GM18907 (cell line): ENCODE measurements around the gene DR1.

Experiments
- ATAC-seq: cut with Tn5 transposase; IDR thresholded peaks from one replicate; pipeline ENCODE4 v1.9.1; 2021; ENCODE audit warnings: mild to moderate bottlenecking, moderate library complexity; ENCODE audit not compliant: unreplicated experiment

Gene DR1

GRCh38 chr1:93345633-93346420 lies at the start of gene DR1:
Gene DR1 (plus strand): TSS chr1:93345907. CDS start chr1:93346646, 739 bp downstream.
- peak; percentile 79 for ATAC-seq

DNA sequence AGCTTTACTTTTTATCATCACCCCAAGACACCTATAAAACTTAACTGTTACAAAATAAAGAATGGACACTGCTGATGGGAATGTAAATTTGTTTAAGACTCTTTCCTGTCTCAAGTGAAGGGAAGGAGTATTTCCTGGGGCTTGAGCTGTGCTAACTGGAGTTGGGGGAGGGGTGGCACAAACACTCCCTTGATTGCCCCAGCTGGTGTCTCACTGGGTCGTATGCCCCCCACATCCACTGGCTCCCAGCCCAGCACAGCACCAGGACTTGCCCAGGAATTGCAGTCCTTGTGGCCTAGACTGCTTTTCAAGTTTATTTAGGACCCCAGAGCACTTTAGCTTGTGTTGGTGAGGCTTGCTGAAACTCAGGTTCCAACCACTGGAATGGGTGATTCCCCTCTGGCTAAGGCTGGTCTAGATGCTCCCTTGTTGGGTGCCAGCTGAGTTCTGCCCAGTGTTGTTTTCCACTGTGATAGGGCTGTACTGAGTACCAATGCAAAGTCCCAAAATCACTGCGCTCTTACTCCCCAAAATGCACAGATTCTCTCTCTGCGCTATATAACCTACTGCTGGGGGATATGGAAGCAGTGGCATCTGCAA lies 49.1 kb upstream of the DR1 start:
- ATAC-seq: no peak

GRCh38 chr1:93301131-93301530 lies 44.6 kb upstream of the DR1 start:
- no peak for ATAC-seq

DNA sequence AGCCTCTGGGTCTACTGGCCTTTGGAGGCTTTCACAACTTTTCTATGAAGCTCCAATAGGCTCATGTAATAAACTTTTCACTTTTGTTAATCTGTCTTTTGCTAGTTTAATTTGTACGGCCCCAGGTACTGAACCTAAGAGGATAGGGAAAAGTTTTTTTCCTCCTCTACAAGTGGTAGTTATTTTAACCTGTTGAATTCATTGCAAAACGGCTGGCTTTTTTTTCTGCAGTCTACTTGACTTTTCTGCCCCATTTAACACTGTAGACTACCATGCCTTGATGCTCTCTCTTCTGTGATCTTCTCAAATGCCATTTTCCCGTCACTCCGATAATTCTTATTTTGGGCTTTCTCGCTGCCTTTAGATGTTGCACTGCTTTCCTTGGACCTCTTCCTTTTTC lies 43.6 kb upstream of the DR1 start:
- ATAC-seq: no peak

- ATAC-seq: peak; percentile 46
Observed at GRCh38 chr1:93304716-93305138, 41.0 kb upstream of the DR1 start.

- ATAC-seq: no peak
Observed at GRCh38 chr1:93306920-93307319, 38.8 kb upstream of the DR1 start.

DNA sequence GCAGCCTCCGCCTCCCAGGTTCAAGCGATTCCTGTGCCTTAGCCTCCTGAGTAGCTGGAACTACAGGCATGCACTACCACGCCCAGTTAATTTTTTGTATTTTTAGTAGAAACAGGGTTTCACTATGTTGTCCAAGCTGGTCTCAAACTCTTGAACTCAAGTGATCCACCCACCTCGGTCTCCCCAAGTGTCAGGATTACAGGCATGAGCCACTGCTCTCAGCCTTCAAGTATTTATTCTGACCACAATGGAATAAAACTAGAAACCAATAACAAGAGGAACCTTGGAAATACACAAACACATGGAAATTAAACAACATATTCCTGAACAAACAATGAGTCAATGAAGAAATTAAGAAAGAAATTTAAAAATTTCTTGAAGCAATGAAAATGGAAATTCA lies 32.7 kb upstream of the DR1 start:
- ATAC-seq: no peak

DNA sequence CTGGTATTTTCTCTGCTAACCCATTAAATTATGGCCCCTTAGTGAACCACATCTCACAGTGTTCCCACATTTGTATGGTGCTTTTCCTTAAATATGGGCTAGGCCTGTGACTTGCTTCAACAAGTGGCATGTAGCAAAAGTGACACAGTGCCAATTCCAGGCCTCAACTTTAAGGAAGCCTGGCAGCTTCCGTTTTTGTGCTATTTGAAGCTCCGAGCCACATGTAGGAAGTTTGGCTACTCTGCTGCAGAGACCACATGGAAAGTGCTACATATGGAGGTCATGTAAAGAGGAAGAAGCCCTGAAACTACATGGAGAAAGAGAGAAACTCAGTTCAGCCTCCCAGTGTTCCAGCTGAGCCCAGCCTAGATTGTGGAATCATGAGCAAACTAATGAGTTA lies 28.5 kb upstream of the DR1 start:
- no peak for ATAC-seq

GRCh38 chr1:93317943-93318342 lies 27.8 kb upstream of the DR1 start:
- ATAC-seq: no peak

GRCh38 chr1:93321720-93322119 lies 24.0 kb upstream of the DR1 start:
- no peak for ATAC-seq

- no peak for ATAC-seq
Observed at GRCh38 chr1:93322349-93322748, 23.4 kb upstream of the DR1 start.

- ATAC-seq: no peak
Observed at GRCh38 chr1:93323185-93323820, 22.4 kb upstream of the DR1 start.

DNA sequence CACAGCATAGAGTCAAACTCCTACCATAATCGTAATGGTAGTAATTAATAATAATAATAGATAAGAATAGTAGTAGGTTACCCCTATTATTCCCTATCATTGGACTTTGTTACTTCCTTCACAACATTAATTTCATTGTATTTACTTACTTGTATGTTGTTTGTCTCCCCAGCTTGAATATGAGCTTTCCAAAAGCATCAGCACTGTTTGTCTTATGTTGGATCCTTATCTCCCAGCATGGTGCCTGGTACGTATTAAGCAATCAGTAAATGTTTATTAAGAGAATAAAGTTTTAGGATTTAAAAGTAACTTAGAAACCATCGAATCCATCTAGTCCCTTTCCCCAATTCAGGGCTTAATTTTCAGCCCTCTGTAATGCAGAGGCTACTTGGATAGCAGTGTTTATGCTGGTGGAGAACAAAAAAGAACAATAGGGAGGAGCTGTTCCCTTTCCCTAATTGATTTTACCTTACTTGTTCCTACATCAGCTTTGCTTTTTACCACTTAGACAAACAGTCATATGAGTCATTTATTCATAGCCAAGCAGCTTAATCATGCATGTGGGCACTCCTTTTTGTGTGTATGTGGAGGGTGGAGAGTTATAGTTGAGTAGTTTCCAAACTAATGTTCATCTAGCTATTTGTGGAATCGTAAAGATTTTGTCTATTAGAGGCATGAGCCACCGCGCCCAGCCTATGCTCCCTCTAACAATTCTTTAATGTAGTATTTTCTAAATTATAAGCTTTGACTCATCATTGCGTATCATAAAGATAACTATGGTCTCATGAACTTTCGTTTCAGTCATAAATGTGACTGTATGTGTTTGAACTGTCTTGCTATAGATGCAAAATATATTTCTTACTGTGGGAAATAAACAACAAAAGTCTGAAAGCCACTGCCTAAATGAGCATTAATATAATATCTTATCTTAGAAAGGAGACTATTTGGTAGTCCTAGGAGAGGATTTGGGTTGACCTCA lies 20.9 kb upstream of the DR1 start:
- no peak for ATAC-seq

GRCh38 chr1:93328809-93329760 lies 16.6 kb upstream of the DR1 start:
- ATAC-seq: peak; percentile 72

DNA sequence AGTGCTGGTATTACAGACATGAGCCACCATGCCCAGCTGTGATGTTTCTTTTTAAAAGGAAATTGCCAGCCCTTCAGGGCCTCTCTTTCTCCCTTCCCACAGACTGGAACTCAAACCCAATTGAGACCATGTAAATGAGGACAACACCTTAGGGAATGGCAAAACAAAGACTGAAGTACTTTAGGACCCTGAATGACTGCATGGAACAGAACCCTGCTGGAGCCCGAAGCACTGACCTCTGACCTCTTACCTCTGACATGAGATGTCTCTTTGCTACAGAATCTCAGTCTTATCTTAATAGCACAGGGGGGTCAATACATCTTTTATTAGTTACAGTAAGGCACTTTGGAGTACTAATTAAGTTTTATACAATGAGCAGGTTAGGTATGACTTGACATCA lies 15.5 kb upstream of the DR1 start:
- no peak for ATAC-seq

GRCh38 chr1:93330617-93331016 lies 15.1 kb upstream of the DR1 start:
- no peak for ATAC-seq

- ATAC-seq: no peak
Observed at GRCh38 chr1:93331412-93331811, 14.3 kb upstream of the DR1 start.

- ATAC-seq: no peak
Observed at GRCh38 chr1:93332368-93332767, 13.3 kb upstream of the DR1 start.

GRCh38 chr1:93338387-93339146 lies 7.1 kb upstream of the DR1 start:
- no peak for ATAC-seq
